HEK293T (cell line): ENCODE data around the gene PLEKHO1.

Experiments used
- ARNT ChIP-seq: fragments of 450-650 bp; IDR thresholded peaks from 2 replicates; pipeline ENCODE4 v1.6.1; 2017; ENCODE audit warnings: mild to moderate bottlenecking
- BHLHE40 ChIP-seq: fragments of 450-650 bp; IDR thresholded peaks from 2 replicates; pipeline ENCODE4 v1.6.1; 2016; ENCODE audit warnings: mild to moderate bottlenecking, moderate library complexity, borderline replicate concordance
- CTBP1 ChIP-seq: fragments of 450-650 bp; IDR thresholded peaks from 2 replicates; pipeline ENCODE4 v1.6.1; 2016; ENCODE audit warnings: borderline replicate concordance
- ELF4 ChIP-seq: fragments of 450-650 bp; IDR thresholded peaks from 2 replicates; pipeline ENCODE4 v1.6.1; 2017; ENCODE audit warnings: antibody characterized with exemption
- FOXA1 ChIP-seq: fragments of 450-650 bp; IDR thresholded peaks from 2 replicates; pipeline ENCODE4 v1.6.1; 2016; ENCODE audit warnings: mild to moderate bottlenecking
- FOXK2 ChIP-seq: fragments of 450-650 bp; IDR thresholded peaks from 2 replicates; pipeline ENCODE4 v1.6.1; 2016; ENCODE audit warnings: mild to moderate bottlenecking
- FOXM1 ChIP-seq: fragments of 450-650 bp; IDR thresholded peaks from 2 replicates; pipeline ENCODE4 v1.6.1; 2017; ENCODE audit warnings: mild to moderate bottlenecking, borderline replicate concordance
- L3MBTL2 ChIP-seq: fragments of 450-650 bp; conservative IDR thresholded peaks from 2 replicates; pipeline ENCODE4 v1.6.1; 2016; ENCODE audit warnings: mild to moderate bottlenecking
- LEF1 ChIP-seq: fragments of 450-650 bp; IDR thresholded peaks from 2 replicates; pipeline ENCODE4 v1.6.1; 2017; ENCODE audit warnings: mild to moderate bottlenecking, borderline replicate concordance
- PKNOX1 ChIP-seq: fragments of 450-650 bp; IDR thresholded peaks from 2 replicates; pipeline ENCODE4 v1.6.1; 2016
- SUZ12 ChIP-seq: fragments of 450-650 bp; IDR thresholded peaks from 2 replicates; pipeline ENCODE4 v1.6.1; 2016; ENCODE audit warnings: mild to moderate bottlenecking
- TARDBP ChIP-seq: fragments of 450-650 bp; IDR thresholded peaks from 2 replicates; pipeline ENCODE4 v1.6.1; 2016

DNA sequence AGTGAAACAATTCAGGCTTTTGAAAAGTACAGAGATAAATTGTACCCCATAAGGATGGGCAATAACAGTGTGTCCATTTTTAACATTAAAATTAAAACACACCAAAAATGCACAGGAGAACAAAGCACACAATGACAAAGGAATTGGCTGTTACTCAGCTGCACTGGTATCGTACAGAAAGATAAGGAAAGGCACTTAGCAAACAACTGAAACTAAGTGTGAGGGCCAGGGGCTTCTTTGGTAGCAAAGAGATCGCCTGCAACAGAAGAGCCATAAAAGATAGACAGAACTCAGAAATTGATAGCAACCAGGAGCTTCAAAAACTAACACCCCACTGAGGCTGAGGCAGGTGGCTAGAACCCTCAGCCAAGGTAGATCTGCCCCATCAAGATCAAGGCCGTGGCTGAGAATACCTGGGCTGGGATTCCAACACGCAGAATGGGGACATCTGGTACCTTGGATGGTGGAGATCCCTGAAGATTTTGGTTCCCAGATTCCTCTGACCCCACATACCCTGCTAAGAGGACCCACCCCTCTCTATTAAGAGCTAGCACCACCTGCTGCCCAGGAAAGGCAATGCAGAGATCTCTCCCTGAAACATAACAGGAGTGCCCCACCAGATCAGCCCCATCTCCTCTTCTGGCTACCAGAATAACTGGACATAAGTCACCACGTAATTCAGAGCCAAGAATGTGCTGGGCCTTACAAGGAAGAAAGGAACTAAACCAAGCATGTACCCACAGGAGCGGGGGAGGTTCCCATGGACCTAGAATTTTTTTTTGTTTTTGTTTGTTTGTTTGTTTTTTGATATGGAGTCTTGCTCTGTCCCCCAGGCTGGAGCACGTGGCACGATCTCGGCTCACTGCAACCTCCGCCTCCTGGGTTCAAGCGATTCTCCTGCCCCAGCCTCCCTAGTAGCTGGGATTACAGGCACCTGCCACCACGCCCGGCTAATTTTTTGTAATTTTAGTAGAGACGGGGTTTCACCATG lies 16.2 kb downstream of the PLEKHO1 start:
- TF ChIP-seq L3MBTL2, result no peak; the same call in none of the 2 replicates
- TF ChIP-seq ELF4, result no peak
- TF ChIP-seq FOXM1, result no peak
- no peak for TF ChIP-seq ARNT
- TF ChIP-seq CTBP1, result no peak
- TF ChIP-seq SUZ12, result no peak
- TF ChIP-seq FOXK2, result no peak
- no peak for TF ChIP-seq TARDBP
- TF ChIP-seq FOXA1, result no peak
- TF ChIP-seq LEF1, result no peak
- no peak for TF ChIP-seq BHLHE40
- TF ChIP-seq PKNOX1, result no peak
